Measurements from ENCODE around the gene ADD2.

DNA sequence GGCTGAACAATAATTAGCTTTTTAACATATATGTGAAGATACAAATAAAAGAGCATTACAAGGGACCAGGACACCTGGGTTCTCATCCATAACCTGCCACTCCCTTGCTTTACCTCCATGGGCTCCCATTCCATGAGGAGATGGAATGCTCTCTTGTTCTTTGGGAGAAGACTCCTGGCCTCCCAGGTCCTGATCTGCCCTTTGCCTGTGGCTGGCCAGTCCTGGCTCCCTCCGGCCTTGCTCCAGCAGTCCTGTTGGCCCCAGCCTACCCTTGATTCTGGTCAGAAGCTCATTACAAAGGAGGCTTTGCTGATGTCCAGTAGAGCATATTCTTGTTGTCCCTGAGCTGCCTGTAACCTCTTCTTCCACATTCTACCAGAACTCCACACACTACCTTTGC, 60.3 kb downstream of the ADD2 start:
- TF ChIP-seq POLR2AphosphoS5 (IDR thresholded peaks at IDR 0.05; ENCODE audit: borderline replicate concordance, low read depth, low read length) (no peak), FOXP2 (optimal IDR thresholded peaks at IDR 0.05; ENCODE audit: control extremely low read depth, extremely low read length, insufficient read depth) (no peak), EZH2 (IDR thresholded peaks at IDR 0.05) (no peak)
